GM18508 (cell line): ENCODE data around the gene DUSP6.

Experiments used
- ATAC-seq: cut with Tn5 transposase; IDR thresholded peaks from one replicate; pipeline ENCODE4 v1.9.1; 2021; ENCODE audit warnings: moderate number of reproducible peaks; ENCODE audit not compliant: insufficient read depth, unreplicated experiment

Gene DUSP6

DNA sequence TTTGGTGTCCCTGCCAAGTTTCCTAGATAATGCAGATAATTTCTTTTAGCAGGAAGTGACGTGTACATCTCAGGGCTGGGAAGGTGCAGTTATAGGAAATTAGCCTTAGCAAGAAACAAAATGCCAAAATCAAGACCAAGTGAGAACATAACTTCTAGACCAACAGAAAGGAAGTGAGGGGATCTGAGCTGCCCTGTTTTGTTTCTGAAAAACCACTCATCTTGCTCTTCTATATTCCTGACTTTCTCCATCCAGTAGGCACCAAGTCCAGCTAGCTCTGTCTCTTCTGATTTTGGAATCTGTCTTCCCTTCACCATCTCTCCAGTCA lies 23.9 kb upstream of the DUSP6 start:
- no peak for ATAC-seq

DNA sequence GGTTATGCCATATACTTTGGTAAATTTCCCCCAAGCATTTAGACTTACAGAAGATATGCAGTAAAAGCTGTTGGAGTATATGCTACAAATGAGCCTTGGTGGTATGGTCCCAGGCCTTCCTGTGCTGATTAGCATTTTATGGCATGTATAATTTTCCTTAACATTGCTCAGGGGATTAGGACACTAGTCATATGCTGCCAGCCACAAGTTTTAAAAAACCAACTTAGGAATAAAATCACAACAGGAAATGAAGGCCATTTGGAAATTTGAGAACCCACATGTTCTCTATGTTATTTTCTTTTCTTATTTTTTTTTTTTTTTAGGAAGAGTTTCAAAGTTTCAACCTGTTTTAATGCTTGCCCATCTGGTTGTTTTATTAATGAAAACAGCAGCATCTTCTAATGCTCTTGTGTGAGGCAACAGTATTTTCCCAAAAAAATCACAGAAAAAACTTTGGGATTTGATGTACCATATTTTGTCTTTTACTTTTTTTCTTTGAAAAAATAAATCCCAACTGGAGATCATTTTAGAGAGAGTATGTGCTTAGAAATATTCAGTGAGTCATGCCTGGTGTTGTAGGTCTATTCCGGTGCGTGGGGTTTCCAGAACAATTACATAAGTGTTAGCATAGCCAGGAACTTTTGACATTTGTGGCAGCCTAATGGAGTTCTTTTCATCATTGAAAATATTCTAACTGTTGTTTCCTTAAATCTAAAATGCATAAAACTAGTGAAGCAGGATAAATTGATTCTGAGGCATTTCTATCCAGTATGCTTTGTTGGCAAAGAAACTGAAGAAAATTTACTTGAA lies 21.7 kb upstream of the DUSP6 start:
- ATAC-seq: no peak

GRCh38 chr12:89372584-89373370 lies 20.5 kb upstream of the DUSP6 start:
- no peak for ATAC-seq

DNA sequence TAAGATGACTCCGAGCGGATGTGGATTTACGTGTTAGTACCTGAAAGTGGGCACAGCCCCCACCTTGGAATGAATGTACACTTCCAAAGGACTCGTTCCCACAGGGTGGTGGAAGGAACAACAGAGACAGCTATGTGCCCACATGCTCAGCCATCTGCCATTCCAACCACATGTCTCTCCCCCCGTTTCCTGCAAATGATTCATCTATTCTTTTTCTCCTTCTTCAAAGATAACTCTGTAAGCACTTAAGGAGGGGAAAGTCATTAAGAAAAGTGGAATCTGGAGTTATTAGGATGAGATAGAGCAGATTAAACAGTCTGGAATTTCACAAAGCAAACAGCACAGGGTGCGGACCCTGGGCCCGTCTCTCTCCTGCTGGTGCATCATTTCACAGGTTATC lies 18.5 kb upstream of the DUSP6 start:
- ATAC-seq: no peak

DNA sequence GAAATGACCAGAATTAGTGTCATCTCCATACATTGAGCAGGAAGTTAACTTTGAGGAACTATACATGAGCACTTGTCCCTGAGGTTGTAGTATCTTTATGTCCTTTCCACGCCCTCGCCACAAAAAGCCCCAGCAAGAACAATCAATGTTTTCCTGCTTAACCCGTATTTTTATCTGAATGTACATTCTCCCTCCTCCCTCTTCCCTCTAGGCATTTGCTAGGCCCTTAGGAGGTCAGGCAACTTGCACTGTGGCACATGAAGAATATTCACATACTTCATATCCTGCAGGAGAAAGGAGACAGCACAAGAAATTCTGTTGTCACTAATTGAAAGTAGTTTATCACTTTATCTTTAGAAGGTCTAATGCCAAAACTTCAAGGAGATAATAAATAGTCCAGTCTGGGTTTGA lies 18.1 kb upstream of the DUSP6 start:
- no peak for ATAC-seq

DNA sequence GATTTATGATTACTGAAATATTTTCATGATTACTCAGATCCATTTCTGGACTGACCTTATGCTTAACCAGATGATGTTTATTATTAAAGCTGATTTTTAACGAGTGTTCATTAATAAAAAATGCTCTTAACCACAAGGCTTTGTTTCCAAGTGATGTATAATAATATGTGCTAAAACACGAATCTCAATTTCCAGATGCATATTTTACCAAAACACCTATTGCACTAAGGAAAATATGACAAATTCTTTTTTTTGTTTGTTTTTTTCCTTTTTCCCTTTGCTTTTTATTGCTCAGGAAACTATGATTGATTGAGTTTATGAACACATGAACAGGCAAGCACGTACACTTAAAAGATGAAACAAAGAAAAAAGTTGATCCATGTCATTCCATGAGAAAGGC lies 16.9 kb upstream of the DUSP6 start:
- ATAC-seq: no peak

DNA sequence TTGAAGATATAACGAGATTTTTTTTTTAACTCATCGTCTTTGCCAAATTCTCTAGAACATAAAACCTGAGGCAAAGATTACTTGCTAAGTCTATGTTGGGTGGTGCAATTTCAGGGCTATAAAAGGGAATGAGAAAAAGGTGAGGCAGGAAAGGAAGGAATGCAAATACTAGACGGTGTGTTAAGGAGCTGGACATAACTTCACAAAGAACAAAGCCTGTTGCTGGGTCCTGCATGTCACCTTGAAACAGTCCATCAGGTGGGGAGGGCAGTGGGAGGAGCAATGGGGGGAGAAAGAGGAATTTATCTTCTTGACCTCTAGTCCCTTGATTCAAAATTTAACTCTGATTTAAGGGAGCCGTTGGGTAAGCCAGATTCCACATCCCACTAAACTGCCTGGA lies 16.1 kb upstream of the DUSP6 start:
- no peak for ATAC-seq

DNA sequence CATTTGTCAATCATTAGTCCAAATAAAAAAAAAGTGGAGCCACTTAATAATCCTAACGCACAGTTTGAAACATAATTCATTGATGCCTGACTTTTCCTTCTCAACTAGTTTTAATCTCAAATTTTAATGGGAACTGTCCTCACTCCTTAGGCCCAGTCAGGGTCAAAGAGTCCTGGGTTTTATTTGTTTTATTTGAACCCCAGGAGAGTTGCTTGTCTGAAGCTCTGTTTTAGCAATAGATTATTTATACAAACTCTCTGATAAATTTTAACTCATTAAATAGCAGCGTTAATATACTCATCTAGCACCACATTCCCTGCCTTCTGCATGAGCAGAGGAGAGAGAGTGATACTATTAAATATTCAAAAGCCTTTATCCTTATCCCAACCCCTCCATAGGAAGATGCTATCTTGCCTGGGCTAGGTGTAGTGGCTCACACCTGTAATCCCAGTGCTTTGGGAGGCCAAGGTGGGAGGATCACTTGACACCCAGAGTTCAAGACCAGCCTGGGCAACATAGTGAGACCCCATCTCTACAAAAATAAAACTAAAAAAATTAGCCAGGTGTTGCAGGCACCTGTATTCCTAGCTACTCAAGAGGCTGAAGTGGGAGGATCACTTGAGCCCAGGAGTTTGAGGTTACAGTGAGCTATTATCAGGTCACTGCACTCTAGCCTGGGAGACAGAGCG lies 14.5 kb upstream of the DUSP6 start:
- ATAC-seq: no peak

DNA sequence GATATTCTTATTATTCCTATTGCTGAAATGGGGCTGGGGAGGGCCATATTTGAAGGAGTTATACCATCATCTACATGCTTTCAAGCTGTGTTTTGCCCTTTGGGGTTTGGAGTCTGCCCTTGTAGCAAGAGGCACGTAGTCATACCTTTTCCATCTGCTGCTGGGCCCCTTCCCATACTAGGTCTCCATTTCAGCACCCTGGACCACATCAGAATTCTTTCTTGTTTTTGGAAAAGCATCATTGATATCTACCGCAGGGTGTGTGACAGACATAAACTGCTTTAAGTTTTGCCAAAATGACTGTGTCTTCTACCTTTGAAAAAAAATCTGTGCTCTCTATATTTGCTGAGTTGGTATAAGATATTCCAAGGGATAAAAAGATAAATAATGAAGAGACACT lies 12.3 kb upstream of the DUSP6 start:
- no peak for ATAC-seq

- no peak for ATAC-seq
Measured at GRCh38 chr12:89364058-89364457, 11.8 kb upstream of the DUSP6 start.

GRCh38 chr12:89363582-89363981 lies 11.3 kb upstream of the DUSP6 start:
- ATAC-seq: no peak

GRCh38 chr12:89363084-89363483 lies 10.8 kb upstream of the DUSP6 start:
- no peak for ATAC-seq

- no peak for ATAC-seq
Measured at GRCh38 chr12:89359615-89360014, 7.3 kb upstream of the DUSP6 start.

GRCh38 chr12:89358805-89359204 lies 6.5 kb upstream of the DUSP6 start:
- no peak for ATAC-seq

- ATAC-seq: no peak
Measured at GRCh38 chr12:89357297-89357730, 5.0 kb upstream of the DUSP6 start.

- ATAC-seq: no peak
Measured at GRCh38 chr12:89356069-89356665, 3.9 kb upstream of the DUSP6 start.

DNA sequence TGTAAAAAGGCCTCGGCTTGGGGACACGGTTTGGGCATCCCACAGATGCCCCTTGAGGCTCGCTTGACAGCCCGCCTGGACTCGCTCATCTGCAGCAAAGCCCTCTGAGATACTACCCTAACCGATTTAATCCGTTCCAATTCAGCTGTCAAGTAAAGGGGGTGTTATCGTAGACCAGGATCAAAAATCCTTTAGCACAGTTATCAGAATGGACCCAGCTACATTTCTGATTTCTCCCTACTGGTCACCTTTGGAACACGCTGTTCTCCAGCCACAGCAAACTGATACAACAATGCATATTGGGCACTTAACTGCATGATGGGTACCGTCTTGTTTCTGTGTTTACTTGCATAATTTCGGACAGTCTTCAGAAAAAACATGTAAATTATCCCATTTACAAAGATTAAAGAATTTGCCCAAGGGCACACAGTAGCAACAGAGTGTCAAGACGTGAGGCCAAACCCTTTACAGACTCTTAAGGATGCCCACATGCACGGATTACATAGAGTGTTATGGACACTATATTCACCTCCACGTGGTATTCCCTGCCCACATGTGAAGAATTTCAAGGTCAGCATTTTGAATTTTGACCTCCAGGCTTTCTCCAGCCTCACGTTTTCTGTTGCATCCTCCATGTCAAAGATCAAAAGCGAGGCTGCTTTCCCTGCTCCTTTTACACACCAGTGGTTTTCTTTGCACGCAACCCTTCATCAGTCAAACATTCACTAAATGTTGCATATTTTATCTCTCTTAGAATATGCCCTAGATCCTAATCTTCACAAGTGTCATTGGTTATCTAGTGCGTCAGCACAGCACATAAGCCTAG lies 3.2 kb upstream of the DUSP6 start:
- ATAC-seq: no peak

DNA sequence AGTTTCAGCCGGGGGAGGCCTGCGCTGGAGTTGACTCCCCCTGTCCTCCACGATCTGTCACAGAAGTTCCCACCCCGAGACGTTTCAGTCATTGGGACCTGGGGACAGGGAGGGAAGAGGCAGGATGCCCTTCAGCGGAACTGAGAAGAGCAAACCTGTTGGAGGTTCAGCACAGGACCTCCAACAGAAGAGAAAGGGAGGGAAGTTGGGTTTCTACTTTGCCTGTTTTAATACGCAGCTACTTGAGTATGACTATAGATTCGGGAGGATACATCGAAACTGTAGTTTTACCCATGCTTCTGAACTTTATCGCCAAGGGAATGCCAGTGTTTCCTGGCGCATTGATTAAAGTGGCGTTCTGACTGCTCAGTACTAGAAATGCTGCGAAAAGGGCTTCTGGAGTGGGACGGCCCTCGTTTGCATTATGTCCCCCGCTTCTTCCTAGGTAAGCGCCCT lies 2.3 kb upstream of the DUSP6 start:
- ATAC-seq: no peak

DNA sequence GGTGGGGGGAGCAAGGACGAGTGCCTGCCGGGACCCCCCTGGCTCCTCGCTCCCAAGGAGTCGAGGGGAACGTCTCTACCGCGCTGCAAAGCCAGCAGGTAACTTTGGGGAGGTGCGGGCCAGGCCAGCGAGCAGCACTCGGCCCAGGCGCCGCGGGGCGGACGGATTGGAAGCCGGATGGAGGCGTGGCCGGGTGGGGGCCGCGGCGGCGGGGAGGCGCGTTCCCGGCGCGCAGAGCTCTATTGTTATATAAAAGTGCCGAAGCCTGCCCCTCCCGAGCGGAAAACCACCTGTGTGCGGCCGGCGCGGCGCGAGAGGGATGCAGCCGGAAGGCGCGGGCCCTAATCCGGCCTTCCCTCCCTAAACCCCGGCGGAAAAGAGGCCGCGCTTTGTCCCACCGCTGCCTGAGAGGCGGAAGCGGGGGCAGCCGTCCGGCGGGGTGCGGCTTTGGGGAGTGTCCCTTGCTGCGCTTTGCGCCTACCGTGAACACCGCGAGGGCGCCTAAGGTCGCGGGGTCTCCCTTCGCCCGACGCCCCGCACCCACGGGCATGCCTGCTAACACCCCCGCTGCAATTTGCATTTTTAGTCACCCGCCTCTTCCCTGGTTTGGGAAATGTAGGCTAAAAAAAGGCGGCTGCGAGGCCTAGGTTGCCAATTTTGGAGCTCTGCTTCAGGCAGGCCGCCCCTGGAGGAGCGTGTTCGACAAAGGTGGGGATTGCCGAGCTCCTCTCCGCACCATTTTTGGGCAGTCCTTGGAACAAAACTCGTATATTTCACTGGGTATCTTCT lies 1.7 kb upstream of the DUSP6 start:
- ATAC-seq: no peak
